HepG2 (cell line): ENCODE measurements around the gene ZNF281. TPM values are rescaled to one million over a fixed set of nuclear protein-coding genes. Genes with fewer than 3 reads are reported as not detected.

Experiments used
- ATAC-seq: fragments of 200-7000 bp; cut with Tn5 transposase; 3 replicates; pipeline ENCODE4 v1.9.1; 2020; ENCODE audit warnings: mild to moderate bottlenecking, moderate library complexity
- BruUV-seq: library from RNA; stranded (reverse); fragments of 400-500 nt; replicated peaks from 2 replicates; lab custom pipeline; 2021; lab: Mats Ljungman, UMichigan
- CTCF ChIA-PET: fragments of 300-600 bp; formaldehyde crosslinking; extraction: SDS; loops from one replicate; lab custom pipeline; 2021; ENCODE audit warnings: low total read pairs, inconsistent platforms, low intra/inter-chr PET ratio; lab: Yijun Ruan, JAX
- POLR2A ChIA-PET: fragments of 350-600 bp; sonication (Branson Sonifier 250); formaldehyde crosslinking; loops from one replicate; lab custom pipeline; 2020; ENCODE audit warnings: antibody characterized with exemption, inconsistent platforms; lab: Yijun Ruan, JAX
- DNase-seq: peaks from one replicate; pipeline ENCODE4 v3.0.0-alpha.2; 2015; ENCODE audit warnings: low spot score
- FAIRE-seq: peaks from 3 replicates; lab custom pipeline; 2011; peaks lifted over from hg19 to GRCh38; lab: Jason Lieb, UNC
- H2AFZ ChIP-seq: one replicate; pipeline ENCODE4 v1.6.1; 2011; ENCODE audit warnings: low read length, inconsistent platforms
- H3K27ac ChIP-seq: fragments of 300-600 bp; 3 replicates; pipeline ENCODE4 v1.8.0; 2011; ENCODE audit warnings: mixed run types, mild to moderate bottlenecking, mixed read lengths, low read length, inconsistent platforms; ENCODE audit not compliant: insufficient read depth; ENCODE audit errors: extremely low read length
- H3K27me3 ChIP-seq, 2 experiments: fragments of 200-600 bp in 1 of 2; 2 replicates in 1 of 2; 3 replicates in 1 of 2; pipeline versions ENCODE4 v1.6.0 to v1.8.0; 2011; ENCODE audit warnings: low read length in 2 of 2, mild to moderate bottlenecking in 2 of 2, moderate library complexity in 2 of 2, inconsistent platforms in 1 of 2; ENCODE audit not compliant: insufficient read depth in 2 of 2, control insufficient read depth in 1 of 2
- H3K36me3 ChIP-seq, 2 experiments: fragments of 200-600 bp in 1 of 2; replicated peaks in 1 of 2; 2 replicates in 1 of 2; 3 replicates in 1 of 2; pipeline versions ENCODE4 v1.5.1 to v1.8.0; 2011; ENCODE audit warnings: low read length in 2 of 2, inconsistent platforms in 1 of 2; ENCODE audit not compliant: insufficient read depth in 2 of 2, control insufficient read depth in 1 of 2
- H3K4me1 ChIP-seq: 2 replicates; pipeline ENCODE4 v1.5.1; 2012; ENCODE audit warnings: low read length, inconsistent platforms; ENCODE audit not compliant: insufficient read depth
- H3K4me2 ChIP-seq: 2 replicates; pipeline ENCODE4 v1.6.0; 2011; ENCODE audit warnings: low read depth, low read length, inconsistent platforms
- H3K4me3 ChIP-seq, 3 experiments: fragments of 200-600 bp in 1 of 3; sonication (generic), shearing (Covaris generic) in 1 of 3; replicated peaks in 1 of 3; 2 replicates each; pipeline ENCODE4 v1.5.1; 2011 to 2016; ENCODE audit warnings: low read length in 3 of 3, inconsistent platforms in 2 of 3, low read depth in 2 of 3, mild to moderate bottlenecking in 2 of 3, control low read depth in 1 of 3, mixed read lengths in 1 of 3; ENCODE audit not compliant: insufficient read depth in 1 of 3
- H3K79me2 ChIP-seq: one replicate; pipeline ENCODE4 v1.6.1; 2011; ENCODE audit warnings: low read length, inconsistent platforms; ENCODE audit not compliant: insufficient read depth
- H3K9ac ChIP-seq: 2 replicates; pipeline ENCODE4 v1.6.0; 2011; ENCODE audit warnings: mild to moderate bottlenecking, low read depth, low read length, inconsistent platforms; ENCODE audit not compliant: insufficient read depth
- H3K9me3 ChIP-seq: 2 replicates; pipeline ENCODE4 v1.5.1; 2012; ENCODE audit warnings: mild to moderate bottlenecking, low read length
- H4K20me1 ChIP-seq: 2 replicates; pipeline ENCODE4 v1.6.0; 2011; ENCODE audit warnings: inconsistent platforms, mild to moderate bottlenecking, low read length, moderate library complexity; ENCODE audit not compliant: insufficient read depth
- IKZF4 ChIP-seq: sonication (generic); formaldehyde crosslinking; IDR thresholded peaks from 2 replicates; pipeline ENCODE4 v1.5.1; 2020; ENCODE audit warnings: borderline replicate concordance, mild to moderate bottlenecking, low read depth, missing genetic modification reagents; ENCODE audit errors: not compliant biosample characterization
- PHF20 ChIP-seq: sonication (generic); formaldehyde crosslinking; IDR thresholded peaks from 2 replicates; pipeline ENCODE4 v1.5.0; 2020; ENCODE audit warnings: mild to moderate bottlenecking, missing genetic modification reagents
- WGBS: methylation state at CpG from one replicate; pipeline ENCODE4 v1.1.6; 2017; ENCODE audit warnings: low lambda C conversion rate; 5-methylcytosine and 5-hydroxymethylcytosine counted together
- in situ Hi-C: cut with HindIII; loops from 2 replicates; pipeline ENCODE4 v1.10.0; 2017; ENCODE audit warnings: low pct_unique_long_range_greater_than_20kb; ENCODE audit not compliant: extremely low pct_ligation_motif_present
- intact Hi-C: fragments of 100-400 bp; cut with micrococcal nuclease; formaldehyde crosslinking; loops from one replicate; pipeline ENCODE4 v1.10.0; 2022; ENCODE audit not compliant: unreplicated experiment
- polyA plus RNA-seq, 8 experiments: library from polyadenylated mRNA; depleted of rRNA in 3 of 8; stranded (reverse) in 7 of 8; unstranded in 1 of 8; fragments of >200 nt; fragmentation: Illumina TruSeq in 4 of 8; extraction: Trizol in 4 of 8; gene quantifications; 2 replicates each; pipeline versions ENCODE4 v1.2.1 to v1.2.3, GENCODE V29; 2011 to 2016; ENCODE audit warnings: low read depth in 4 of 8, missing spikeins in 1 of 8, mixed read lengths in 1 of 8; ENCODE audit not compliant: insufficient read depth in 1 of 8
- total RNA-seq, 5 experiments: library from RNA; depleted of rRNA; stranded (reverse); fragments of >200 nt; fragmentation: Illumina TruSeq; extraction: Trizol; gene quantifications; 2 replicates each; pipeline ENCODE4 v1.2.3, GENCODE V29; 2016; ENCODE audit warnings: low read depth in 1 of 5

The ZNF281 gene
- total and polyA plus RNA-seq, 2 of the 13 experiments (the other 11 are each of a cell fraction or from before 2014, with no cell fraction given), result 7.7 to 20.6 TPM

- 85% methylated on average over 3 of the region's 3 CpGs for WGBS
- BruUV-seq, result no TSS peak
- no peaks in the 10 kb centered on the region for H3K79me2 ChIP-seq
- H2AFZ ChIP-seq, result no peak overlapping the region
- H3K4me3 ChIP-seq, result no peak overlapping the region
- no peaks in the 10 kb centered on the region for H3K36me3 ChIP-seq
- no peak for TF ChIP-seq PHF20 (CRISPR knock-in tag)
- no peak for TF ChIP-seq IKZF4 (CRISPR knock-in tag)
- no peak for DNase-seq
- ChIA-PET CTCF (no interaction called here), POLR2A (no interaction called here)
- H3K9ac ChIP-seq, result no peak overlapping the region
- no peak overlapping the region for H3K27ac ChIP-seq
- no peaks in the 10 kb centered on the region for H4K20me1 ChIP-seq
- H3K4me1 ChIP-seq, result peaks cover 28% of the 10 kb centered on the region
- no peaks in the 10 kb centered on the region for H3K9me3 ChIP-seq
- no peak for ATAC-seq
- FAIRE-seq, result no peak
- in situ Hi-C loops, result no loop called here
- no peaks in the 10 kb centered on the region for H3K27me3 ChIP-seq
- intact Hi-C loops, result no loop called here
- no peak overlapping the region for H3K4me2 ChIP-seq
Measured at GRCh38 chr1:200355801-200356200, 54.0 kb downstream of the ZNF281 start.

Other genes starting within 250 kb of the ZNF281 start
- gene KIF14, start 210.7 kb upstream of the ZNF281 start, total RNA-seq (2016; rRNA removed; fragmentation: Illumina TruSeq; extraction: Trizol), result 11.2 and 17.5 TPM in 2 replicates
- 1.5 and 3.3 TPM in 2 replicates for gene KIF14, start 210.7 kb upstream of the ZNF281 start, polyA plus RNA-seq (2011; rRNA removed)